HG03469 (cell line): ENCODE data around the gene VEZT.
"Not testable (repeated sequence)": the region's sequence is repeated elsewhere in the genome, so short reads cannot be mapped to it uniquely, and the experiment has no call there.

ENCODE experiments used
- ATAC-seq: cut with Tn5 transposase; IDR thresholded peaks from one replicate; pipeline ENCODE4 v1.9.1; 2021; ENCODE audit warnings: mild to moderate bottlenecking, moderate library complexity, moderate number of reproducible peaks; ENCODE audit not compliant: unreplicated experiment

VEZT gene

GRCh38 chr12:95314756-95315155, 97.1 kb downstream of the VEZT start:
- not testable (repeated sequence) for ATAC-seq

- ATAC-seq = no peak
These were observed 99.2 kb downstream of the VEZT start for GRCh38 chr12:95316798-95317197.

GRCh38 chr12:95318071-95318545, 100.5 kb downstream of the VEZT start:
- no peak for ATAC-seq

GRCh38 chr12:95319694-95320331, 102.2 kb downstream of the VEZT start:
- ATAC-seq = no peak

- no peak for ATAC-seq
These were observed 104.1 kb downstream of the VEZT start for GRCh38 chr12:95321516-95322246.

GRCh38 chr12:95322326-95322725, 104.7 kb downstream of the VEZT start:
- no peak for ATAC-seq

DNA sequence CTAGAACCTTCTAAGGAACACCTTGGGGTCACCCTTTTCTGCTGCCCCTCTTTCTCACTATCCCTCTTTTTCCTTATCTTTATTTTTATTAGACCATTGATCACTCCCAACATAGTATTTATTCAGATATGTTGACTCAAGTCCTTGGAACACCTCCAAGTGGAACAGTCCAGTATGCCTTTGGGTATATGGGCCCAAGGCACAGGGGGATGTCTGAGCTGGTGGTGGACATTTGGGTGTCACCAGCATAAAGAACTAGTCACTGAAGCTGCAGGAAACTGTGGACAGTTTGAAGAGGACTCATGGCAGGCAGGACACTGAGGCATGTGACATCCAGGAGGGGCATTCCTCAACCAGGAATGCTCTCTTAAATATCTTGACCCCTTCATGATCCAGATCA, 105.6 kb downstream of the VEZT start:
- no peak for ATAC-seq

DNA sequence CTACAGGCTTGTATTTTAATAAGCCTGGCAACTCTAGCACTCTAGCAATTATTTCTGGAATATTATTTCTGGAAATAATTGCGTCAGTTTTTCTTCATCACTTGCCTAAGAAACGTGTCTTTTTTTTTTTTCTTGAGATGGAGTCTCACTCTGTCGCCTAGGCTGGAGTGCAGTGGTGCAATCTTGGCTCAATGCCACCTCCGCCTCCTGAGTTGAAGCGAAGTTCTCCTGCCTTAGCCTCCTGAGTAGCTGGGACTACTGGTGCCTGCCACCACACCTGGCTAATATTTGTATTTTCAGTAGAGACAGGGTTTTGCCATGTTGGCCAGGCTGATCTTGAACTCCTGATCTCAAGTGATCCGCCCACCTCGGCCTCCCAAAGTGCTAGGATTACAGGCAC, 106.6 kb downstream of the VEZT start:
- not testable (repeated sequence) for ATAC-seq

- no peak for ATAC-seq
These were observed 107.9 kb downstream of the VEZT start for GRCh38 chr12:95325501-95325900.

GRCh38 chr12:95326445-95326844, 108.8 kb downstream of the VEZT start:
- no peak for ATAC-seq

DNA sequence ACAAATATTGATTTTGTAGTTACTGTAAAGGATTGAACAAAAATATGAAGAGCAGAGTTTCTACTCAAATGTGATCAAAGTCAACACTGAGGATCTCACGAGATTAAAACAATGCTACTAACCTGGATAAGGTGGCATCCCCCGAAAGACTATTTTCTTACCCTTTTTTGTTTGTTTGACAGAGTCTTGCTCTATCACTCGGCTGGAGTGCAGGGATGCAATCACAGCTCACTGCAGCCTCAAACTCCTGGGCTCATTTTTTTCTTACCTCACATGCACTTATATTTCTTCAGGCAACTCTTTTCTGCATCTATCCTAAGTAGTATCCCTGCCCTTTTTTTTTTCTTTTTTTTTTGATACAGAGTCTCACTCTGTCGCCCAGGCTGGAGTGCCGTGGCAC, 109.2 kb downstream of the VEZT start:
- no peak for ATAC-seq

- ATAC-seq = no peak
These were observed 111.1 kb downstream of the VEZT start for GRCh38 chr12:95328708-95329107.

GRCh38 chr12:95335948-95336347, 118.3 kb downstream of the VEZT start:
- no peak for ATAC-seq

DNA sequence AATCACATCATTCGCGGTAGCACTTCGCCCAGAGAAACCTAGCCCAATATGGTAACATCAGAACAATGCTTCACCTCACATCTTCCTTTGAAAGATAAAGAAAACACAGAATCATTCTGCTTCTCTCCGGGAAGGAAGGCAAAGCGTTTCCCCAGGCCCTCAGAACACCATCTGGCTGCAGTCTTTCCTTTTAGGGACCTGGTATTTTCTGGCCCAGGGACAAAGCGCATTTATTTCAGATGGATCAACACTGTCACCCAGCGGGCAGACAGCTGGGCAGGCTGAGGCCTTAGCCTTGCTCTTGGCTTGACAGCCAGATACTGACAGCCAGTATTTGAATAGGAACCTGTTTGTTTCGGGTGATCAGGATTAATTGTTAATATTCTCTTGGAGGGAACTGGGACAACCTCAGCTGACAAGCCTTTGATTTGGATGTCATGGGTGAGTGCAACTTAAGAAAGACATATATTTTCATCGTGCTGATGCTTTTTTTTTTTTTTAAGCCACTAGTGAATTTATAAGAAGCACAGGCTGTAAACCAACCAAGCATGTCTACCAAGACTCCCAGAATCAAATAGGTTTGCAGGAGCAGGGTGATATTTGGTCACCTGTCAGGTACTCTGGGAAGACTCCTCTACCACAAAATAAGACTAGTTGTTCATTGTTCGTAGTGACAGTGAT, 118.9 kb downstream of the VEZT start:
- ATAC-seq = no peak

DNA sequence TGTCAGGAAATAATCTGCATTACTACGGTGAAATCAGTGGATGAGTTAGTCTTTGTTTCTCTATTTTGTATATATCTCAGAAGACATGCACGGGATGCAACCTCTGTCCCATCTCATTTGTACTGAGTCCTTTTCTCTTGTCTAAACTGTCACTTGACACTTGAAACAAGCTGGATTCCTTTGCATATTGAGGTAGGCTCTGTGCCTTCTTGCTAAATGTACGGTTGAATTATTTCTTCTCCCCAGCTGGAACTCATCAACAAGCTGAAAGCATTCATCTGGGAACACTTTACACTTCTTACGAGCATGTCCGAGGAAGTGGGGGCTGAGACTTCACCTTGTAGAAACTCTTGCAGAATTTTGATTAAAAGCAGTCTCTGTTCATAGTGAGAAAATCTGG, 119.5 kb downstream of the VEZT start:
- ATAC-seq = no peak

GRCh38 chr12:95339086-95339788, 121.6 kb downstream of the VEZT start:
- ATAC-seq = no peak

DNA sequence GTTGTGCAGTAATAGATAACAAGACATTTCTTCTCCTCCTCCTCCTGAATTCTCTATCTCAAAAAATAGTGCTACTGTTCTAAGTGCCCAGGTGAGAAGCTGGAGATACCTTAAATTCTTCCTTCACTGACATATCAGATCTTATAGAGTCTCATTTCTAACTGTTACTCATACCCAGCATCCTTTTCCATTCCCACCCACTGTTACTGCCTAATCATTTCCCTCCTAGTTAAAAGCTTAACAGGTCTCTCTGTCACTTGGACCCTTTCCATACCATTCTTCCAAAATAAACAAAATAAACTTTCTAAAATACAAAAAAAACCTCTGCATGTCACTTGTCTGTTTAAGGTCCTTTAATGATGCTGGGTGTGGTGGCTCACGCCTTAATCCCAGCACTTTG, 124.4 kb downstream of the VEZT start:
- no peak for ATAC-seq

GRCh38 chr12:95343461-95344230, 126.0 kb downstream of the VEZT start:
- ATAC-seq = no peak

DNA sequence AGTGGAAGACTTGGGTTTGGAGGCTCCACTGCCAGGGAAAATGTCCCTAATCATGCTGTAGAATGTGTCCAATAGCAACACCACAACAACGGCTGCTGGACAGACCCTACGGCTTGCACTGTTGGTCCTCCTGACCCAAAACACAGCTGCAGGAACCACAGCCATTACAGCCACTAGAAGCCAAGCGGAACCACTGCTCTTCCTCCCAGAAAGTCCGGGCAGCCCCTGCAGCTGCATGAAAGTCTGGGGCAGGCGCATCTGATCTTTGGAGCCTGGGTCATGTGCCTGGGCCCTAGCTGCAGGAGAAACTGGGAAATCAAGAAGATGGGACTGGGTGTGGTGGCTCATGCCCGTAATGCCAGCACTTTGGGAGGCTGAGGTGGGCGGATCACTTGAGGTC, 131.7 kb downstream of the VEZT start:
- no peak for ATAC-seq

DNA sequence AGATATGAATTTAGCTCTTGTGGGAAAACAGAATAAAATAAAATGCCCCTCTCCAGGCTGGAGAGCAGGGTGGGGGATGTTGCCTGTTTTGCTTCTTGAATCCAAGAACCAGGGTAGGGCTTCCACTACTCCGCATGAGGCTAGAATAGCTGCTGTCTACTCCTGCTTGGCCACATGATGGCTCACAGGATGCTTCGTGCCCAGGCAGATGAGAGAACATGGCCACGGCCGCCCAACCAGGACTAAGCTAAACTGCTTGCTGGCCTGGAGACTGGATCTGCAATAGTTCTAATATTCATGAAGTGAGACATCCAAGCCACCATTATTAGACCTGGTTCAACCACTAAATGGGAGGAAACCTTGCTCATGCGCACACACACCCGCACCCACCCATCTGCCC, 134.1 kb downstream of the VEZT start:
- no peak for ATAC-seq
